ENCODE results near the gene ZDHHC3.

- TF ChIP-seq GATA3 (IDR thresholded peaks at IDR 0.05; ENCODE audit: low read depth, low read length), result no peak
- TF ChIP-seq GATA2 (IDR thresholded peaks at IDR 0.05; ENCODE audit: low read depth, low read length), result no peak
Measured at GRCh38 chr3:44939581-44940036, 36.4 kb downstream of the ZDHHC3 start.
